Smooth muscle cell of the brain vasculature (primary cell): ENCODE measurements around the gene VAMP2.

Experiments
- DNase-seq: peaks from one replicate; pipeline ENCODE4 v3.0.0-alpha.2; 2012; ENCODE audit warnings: low read depth, low spot score

The VAMP2 gene

GRCh38 chr17:8143581-8144400 is 19.0 kb downstream of the VAMP2 start:
- DNase-seq = no peak

- no peak for DNase-seq
These were observed 19.7 kb downstream of the VAMP2 start for GRCh38 chr17:8142887-8143580.

- no peak for DNase-seq
These were observed 20.4 kb downstream of the VAMP2 start for GRCh38 chr17:8142158-8142886.

GRCh38 chr17:8141741-8142140 is 21.0 kb downstream of the VAMP2 start:
- no peak for DNase-seq

GRCh38 chr17:8141045-8141444 is 21.7 kb downstream of the VAMP2 start:
- no peak for DNase-seq

GRCh38 chr17:8140065-8141029 is 22.4 kb downstream of the VAMP2 start:
- DNase-seq = no peak

- peak; percentile 95 for DNase-seq
These were observed 23.9 kb downstream of the VAMP2 start for GRCh38 chr17:8138672-8139371.

- DNase-seq = no peak
These were observed 24.4 kb downstream of the VAMP2 start for GRCh38 chr17:8138374-8138671.

- DNase-seq = no peak
These were observed 24.9 kb downstream of the VAMP2 start for GRCh38 chr17:8137645-8138373.

GRCh38 chr17:8133941-8134340 is 28.8 kb downstream of the VAMP2 start:
- DNase-seq = no peak

GRCh38 chr17:8133399-8133798 is 29.3 kb downstream of the VAMP2 start:
- DNase-seq = no peak

GRCh38 chr17:8131844-8132441 is 30.8 kb downstream of the VAMP2 start:
- no peak for DNase-seq

- no peak for DNase-seq
These were observed 34.5 kb downstream of the VAMP2 start for GRCh38 chr17:8128125-8128784.

GRCh38 chr17:8126491-8127066 is 36.2 kb downstream of the VAMP2 start:
- DNase-seq = no peak

- no peak for DNase-seq
These were observed 36.7 kb downstream of the VAMP2 start for GRCh38 chr17:8125947-8126490.

- no peak for DNase-seq
These were observed 37.4 kb downstream of the VAMP2 start for GRCh38 chr17:8125154-8125946.

GRCh38 chr17:8124350-8125153 is 38.2 kb downstream of the VAMP2 start:
- no peak for DNase-seq
